ENCODE data around the gene APBB1. TPM values are rescaled to one million over a fixed set of nuclear protein-coding genes. Genes with fewer than 3 reads are reported as not detected.

Gene APBB1
- total and polyA plus RNA-seq, 9 of the 15 experiments (the other 6 are each of a cell fraction or from before 2014, with no cell fraction given), result 0.04 to 0.73 (median 0.40) TPM

DNA sequence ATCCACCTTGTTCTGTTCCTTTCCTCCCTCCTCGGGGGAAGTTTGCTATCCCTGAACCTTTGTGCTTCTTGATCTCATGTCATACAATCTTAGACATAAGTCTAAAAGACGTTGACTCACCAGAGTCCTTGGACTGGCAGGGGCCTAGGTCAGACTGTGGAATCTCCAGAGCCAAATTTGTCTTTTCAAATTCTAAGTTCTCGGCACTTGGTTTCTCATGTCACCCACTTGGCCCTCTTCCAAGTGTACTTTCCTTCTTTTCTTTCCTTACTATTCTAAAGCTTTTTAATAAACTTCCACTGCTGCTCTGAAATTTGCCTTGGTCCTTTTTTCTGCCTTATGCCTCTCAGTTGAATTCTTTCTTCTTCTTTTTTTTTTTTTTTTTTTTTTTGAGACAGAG, 58.7 kb downstream of the APBB1 start:
- DNase-seq (ENCODE audit: extremely low read depth in 1 of 4, low spot score in 3 of 4), result no peak
- Histone ChIP-seq H3K36me3 (ENCODE audit: control insufficient read depth, insufficient read depth, low read length) (no peaks in the 10 kb centered on the region), H3K9me1 (ENCODE audit: control insufficient read depth, insufficient read depth, low read length) (no peaks in the 10 kb centered on the region)

DNA sequence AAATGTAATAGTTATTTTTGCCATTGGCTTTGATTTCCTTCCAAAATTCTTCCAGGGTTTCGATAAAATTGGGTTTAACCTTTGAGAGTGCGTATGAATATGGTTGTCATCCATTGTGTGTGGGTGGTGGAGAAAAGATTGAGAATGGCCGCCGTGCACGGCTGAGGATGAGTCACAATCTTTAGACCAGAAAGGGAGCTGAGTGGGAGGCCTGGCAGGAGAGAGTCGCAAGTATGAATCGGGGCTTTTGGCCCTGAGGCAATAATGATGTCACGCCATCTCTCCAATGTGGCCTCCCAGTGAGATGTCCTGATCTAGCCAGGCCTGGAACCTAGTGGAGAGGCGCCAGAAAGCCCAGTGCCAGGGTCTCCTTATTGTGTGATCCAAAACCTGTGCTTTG, 61.7 kb downstream of the APBB1 start:
- DNase-seq (ENCODE audit: extremely low read depth in 1 of 4, low spot score in 3 of 4) (peak; percentile 35 to 66 (median 42)), ATAC-seq (peak; percentile 82), FAIRE-seq (no peak)
- ChIA-PET CTCF (ENCODE audit: low intra/inter-chr PET ratio) (interaction anchor here (0.5 kb wide), 1 partner anchor 691 kb away, joined by 4 read pairs; no protein-coding TSS in a partner anchor), POLR2A (interaction anchor here (0.6 kb wide), 1 partner anchor 851 kb away, joined by 3 read pairs; no protein-coding TSS in a partner anchor)
- no TSS peak for BruUV-seq (replicated peaks)
- Histone ChIP-seq H3K9me3 (replicated peaks; ENCODE audit: control insufficient read depth, insufficient read depth, low read depth, low read length) (no peaks in the 10 kb centered on the region), H3K4me2 (ENCODE audit: insufficient read depth, low read length) (peak overlapping the region; percentile 12; the same call in 1 of the 2 replicates), H3K79me2 (ENCODE audit: control insufficient read depth, insufficient read depth, low read length) (no peaks in the 10 kb centered on the region), H3K27ac (ENCODE audit: extremely low read depth, low read depth, low read length) (no peak overlapping the region), H3K36me3 (ENCODE audit: control insufficient read depth, insufficient read depth, low read length) (no peaks in the 10 kb centered on the region), H3K9ac (ENCODE audit: insufficient read depth in 1 of 2, low read depth in 2 of 2, low read length in 2 of 2) (no peak overlapping the region), H4K20me1 (replicated peaks; ENCODE audit: control insufficient read depth, insufficient read depth, low read length) (no peaks in the 10 kb centered on the region), H3K27me3 (ENCODE audit: control insufficient read depth in 2 of 2, insufficient read depth in 2 of 2, low read length in 2 of 2) (no peaks in the 10 kb centered on the region; a peak in 1 of 5 replicates), H3K4me1 (replicated peaks in 1 of 2; ENCODE audit: control insufficient read depth in 2 of 2, insufficient read depth in 2 of 2, low read length in 2 of 2) (peaks cover 0 to 5% of the 10 kb centered on the region in 2 experiments; a peak in 2 of 5 replicates), H2AFZ (ENCODE audit: low read depth, low read length) (peak overlapping the region; percentile 69), H3K4me3 (no peak overlapping the region), H3K9me1 (ENCODE audit: control insufficient read depth, insufficient read depth, low read length) (no peaks in the 10 kb centered on the region)
- intact Hi-C loops (cut with micrococcal nuclease) (no loop called here), in situ Hi-C loops (cut with MboI) (no loop called here)
- 4% methylated on average over 9 of the region's 9 CpGs for WGBS (ENCODE audit: insufficient coverage, low coverage, missing lambda C conversion rate)
- TF ChIP-seq PHF21A (IDR thresholded peaks at IDR 0.05; ENCODE audit: borderline replicate concordance, low read depth) (peak; percentile 92), ZNF445 (CRISPR knock-in tag; IDR thresholded peaks at IDR 0.05; ENCODE audit: low read depth) (no peak), HNRNPL (IDR thresholded peaks at IDR 0.05; ENCODE audit: low read depth, low read length) (no peak), MYC (IDR thresholded peaks at IDR 0.05; ENCODE audit: low read depth, low read length) (no peak), MYC (CRISPR knock-in tag; IDR thresholded peaks at IDR 0.05; ENCODE audit: borderline replicate concordance, low read depth) (no peak), RAD21 (CRISPR knock-in tag; conservative IDR thresholded peaks at IDR 0.05 in 1 of 2, IDR thresholded peaks at IDR 0.05 in 1 of 2) (no peak), RBM17 (IDR thresholded peaks at IDR 0.05; ENCODE audit: borderline replicate concordance, low read depth, low read length) (no peak), HSF4 (CRISPR knock-in tag; IDR thresholded peaks at IDR 0.05; ENCODE audit: borderline replicate concordance) (no peak), RBM14 (IDR thresholded peaks at IDR 0.05; ENCODE audit: borderline replicate concordance, insufficient read depth, low read depth, low read length) (no peak), ZNF324 (CRISPR knock-in tag; IDR thresholded peaks at IDR 0.05) (no peak), NBN (IDR thresholded peaks at IDR 0.05; ENCODE audit: low read depth) (no peak), TAF7 (tag; IDR thresholded peaks at IDR 0.05) (no peak), MIER1 (IDR thresholded peaks at IDR 0.05; ENCODE audit: low read depth) (no peak)
- TF ChIP-seq, protein P1, sequence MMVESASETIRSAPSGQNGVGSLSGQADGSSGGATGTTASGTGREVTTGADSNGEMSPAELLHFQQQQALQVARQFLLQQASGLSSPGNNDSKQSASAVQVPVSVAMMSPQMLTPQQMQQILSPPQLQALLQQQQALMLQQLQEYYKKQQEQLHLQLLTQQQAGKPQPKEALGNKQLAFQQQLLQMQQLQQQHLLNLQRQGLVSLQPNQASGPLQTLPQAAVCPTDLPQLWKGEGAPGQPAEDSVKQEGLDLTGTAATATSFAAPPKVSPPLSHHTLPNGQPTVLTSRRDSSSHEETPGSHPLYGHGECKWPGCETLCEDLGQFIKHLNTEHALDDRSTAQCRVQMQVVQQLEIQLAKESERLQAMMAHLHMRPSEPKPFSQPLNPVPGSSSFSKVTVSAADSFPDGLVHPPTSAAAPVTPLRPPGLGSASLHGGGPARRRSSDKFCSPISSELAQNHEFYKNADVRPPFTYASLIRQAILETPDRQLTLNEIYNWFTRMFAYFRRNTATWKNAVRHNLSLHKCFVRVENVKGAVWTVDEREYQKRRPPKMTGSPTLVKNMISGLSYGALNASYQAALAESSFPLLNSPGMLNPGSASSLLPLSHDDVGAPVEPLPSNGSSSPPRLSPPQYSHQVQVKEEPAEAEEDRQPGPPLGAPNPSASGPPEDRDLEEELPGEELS (CRISPR knock-in tag; IDR thresholded peaks at IDR 0.05; ENCODE audit: borderline replicate concordance), result no peak

More for the DNA sequence above, 58.7 kb downstream of the APBB1 start:
- intact Hi-C loops (cut with micrococcal nuclease) (loop anchor here (5.0 kb wide), 1 partner anchor 63 kb away; no protein-coding TSS in a partner anchor), in situ Hi-C loops (cut with MboI) (no loop called here)
- TF ChIP-seq NFIC (IDR thresholded peaks at IDR 0.05) (peak; percentile 55), TCF7 (IDR thresholded peaks at IDR 0.05; ENCODE audit: borderline replicate concordance) (no peak)
- ChIA-PET POLR2A (no interaction called here), CTCF (ENCODE audit: low intra/inter-chr PET ratio) (no interaction called here)
- FAIRE-seq, result no peak
- peaks cover under 1 to 5% of the 10 kb centered on the region in 2 experiments; a peak in 1 of 5 replicates for H3K27me3 ChIP-seq (ENCODE audit: control insufficient read depth in 2 of 2, insufficient read depth in 2 of 2, low read length in 2 of 2)
- no peak overlapping the region for H3K4me3 ChIP-seq
- H4K20me1 ChIP-seq (replicated peaks; ENCODE audit: control insufficient read depth, insufficient read depth, low read length), result no peaks in the 10 kb centered on the region
- peaks cover 0 to 5% of the 10 kb centered on the region in 2 experiments; a peak in 2 of 5 replicates for H3K4me1 ChIP-seq (replicated peaks in 1 of 2; ENCODE audit: control insufficient read depth in 2 of 2, insufficient read depth in 2 of 2, low read length in 2 of 2)
- H3K9me3 ChIP-seq (replicated peaks; ENCODE audit: control insufficient read depth, insufficient read depth, low read depth, low read length), result no peaks in the 10 kb centered on the region
- no peaks in the 10 kb centered on the region for H3K79me2 ChIP-seq (ENCODE audit: control insufficient read depth, insufficient read depth, low read length)
- no TSS peak for BruUV-seq (replicated peaks)
- 5% methylated on average over 3 of the region's 3 CpGs for WGBS (ENCODE audit: insufficient coverage, low coverage, missing lambda C conversion rate)
- H3K27ac ChIP-seq (ENCODE audit: extremely low read depth, low read depth, low read length), result no peak overlapping the region
- ATAC-seq, result no peak
- H2AFZ ChIP-seq (ENCODE audit: low read depth, low read length), result no peak overlapping the region
- no peak overlapping the region for H3K4me2 ChIP-seq (ENCODE audit: insufficient read depth, low read length)
- no peak overlapping the region for H3K9ac ChIP-seq (ENCODE audit: insufficient read depth in 1 of 2, low read depth in 2 of 2, low read length in 2 of 2)

Measured in K562 (cell line).